NCI-H128 (cell line): ENCODE measurements around the gene RGS9.
A peak's percentile ranks its signal among the peaks of the same experiment; 100 is the strongest.
"Not testable (repeated sequence)": the region's sequence is repeated elsewhere in the genome, so short reads cannot be mapped to it uniquely, and the experiment has no call there.

ENCODE experiments used
- DNase-seq: peaks from one replicate; lab custom pipeline; 2025; ENCODE audit not compliant: unreplicated experiment; lab: John Stamatoyannopoulos, UW

The RGS9 gene

DNA sequence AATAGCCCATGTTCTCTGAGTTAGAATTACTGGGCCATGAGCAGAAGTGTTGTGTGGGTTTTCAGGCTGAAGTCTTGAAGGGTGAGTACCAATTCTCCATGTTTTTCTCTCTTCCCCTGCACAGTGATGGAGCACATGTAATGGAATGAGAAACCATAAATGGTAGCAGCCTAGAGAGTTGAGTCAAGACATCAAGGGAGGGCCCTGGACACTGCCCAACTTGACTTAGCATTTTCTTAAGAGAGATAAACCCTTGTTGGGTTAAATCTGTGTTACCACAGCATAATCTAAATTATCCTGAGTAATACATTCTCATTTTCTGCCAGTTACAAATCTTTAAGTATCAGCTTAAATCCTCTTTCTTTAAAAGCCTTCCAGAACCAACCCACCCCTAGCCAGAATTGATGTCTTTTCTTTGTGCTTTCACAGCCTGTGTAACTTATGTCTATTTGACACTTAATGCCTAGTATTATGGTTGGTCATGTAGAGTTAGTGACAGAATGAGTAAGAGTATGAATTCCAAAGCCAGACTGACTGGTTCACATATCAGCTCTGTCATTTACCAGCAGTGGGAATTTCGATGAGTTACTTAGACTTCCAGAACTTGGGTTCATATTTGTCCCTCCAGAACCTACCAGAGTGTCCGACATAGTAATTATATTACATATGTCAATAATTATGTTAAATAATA lies 27.0 kb upstream of the RGS9 start:
- no peak for DNase-seq

DNA sequence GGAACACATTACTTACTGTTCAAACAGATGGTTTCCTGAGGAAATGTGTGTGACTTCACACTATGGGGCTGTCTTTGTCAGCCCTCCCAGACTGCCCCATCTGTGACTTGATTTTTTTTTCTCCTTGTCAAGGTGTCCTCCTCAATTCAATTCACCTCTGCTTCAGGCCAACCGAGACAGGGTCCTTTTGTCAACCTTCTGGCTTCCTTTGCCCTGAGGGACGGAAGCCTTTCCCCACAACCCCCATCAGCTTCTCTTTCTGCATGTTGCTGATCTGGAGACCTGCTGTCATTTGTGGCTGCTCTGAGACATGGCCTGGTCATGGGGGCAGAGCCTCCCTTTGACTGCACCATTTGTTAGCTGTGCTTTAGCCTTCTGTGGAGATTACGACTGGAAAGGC lies 21.3 kb upstream of the RGS9 start:
- no peak for DNase-seq

DNA sequence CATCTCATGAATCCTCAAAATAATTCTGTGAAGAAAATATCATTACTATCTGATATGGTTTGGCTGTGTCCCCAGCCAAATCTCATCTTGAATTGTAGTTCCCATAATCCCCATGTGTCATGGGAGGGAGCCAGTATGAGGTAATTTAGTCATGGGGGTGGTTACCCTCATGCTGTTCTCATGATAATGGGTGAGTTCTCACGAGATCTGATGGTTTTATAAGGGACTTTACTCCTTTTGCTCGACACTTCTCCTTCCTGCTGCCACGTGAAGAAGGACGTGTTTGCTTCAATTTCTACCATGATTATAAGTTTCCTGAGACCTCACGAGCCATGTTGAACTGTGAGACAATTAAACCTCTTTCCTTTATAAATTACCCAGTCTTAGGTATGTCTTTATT lies 20.7 kb upstream of the RGS9 start:
- DNase-seq, result not testable (repeated sequence)

DNA sequence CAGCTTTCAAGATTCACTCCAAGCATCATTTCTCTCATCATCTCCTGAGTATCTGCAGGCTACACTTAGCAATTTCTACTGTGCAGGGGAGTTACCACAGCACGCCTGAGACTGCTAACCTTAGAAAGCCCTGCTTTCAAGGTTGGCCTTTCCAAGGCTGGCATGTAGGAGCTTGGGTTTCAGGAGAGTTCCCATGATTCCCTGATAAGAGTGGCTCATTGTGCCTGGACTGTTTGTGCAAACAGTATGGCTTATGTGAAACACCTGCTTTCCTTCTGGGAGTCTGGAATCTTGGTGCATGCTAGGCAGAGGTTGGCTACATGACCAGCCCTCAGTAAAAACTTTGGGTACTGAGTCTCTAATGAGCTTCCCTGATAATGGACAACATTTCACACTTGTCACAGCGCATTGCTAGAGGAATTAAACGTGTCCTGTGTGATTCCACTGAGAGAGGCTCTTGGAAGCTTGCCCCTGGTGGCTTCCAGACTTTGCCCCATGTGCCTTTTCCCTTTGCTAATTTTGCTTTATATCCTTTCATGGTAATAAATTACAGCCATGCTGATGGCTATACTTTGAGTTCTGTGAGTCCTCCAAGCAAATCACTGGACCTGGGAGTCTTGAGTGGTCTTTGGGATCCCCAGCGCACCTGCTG lies 19.7 kb upstream of the RGS9 start:
- no peak for DNase-seq

DNA sequence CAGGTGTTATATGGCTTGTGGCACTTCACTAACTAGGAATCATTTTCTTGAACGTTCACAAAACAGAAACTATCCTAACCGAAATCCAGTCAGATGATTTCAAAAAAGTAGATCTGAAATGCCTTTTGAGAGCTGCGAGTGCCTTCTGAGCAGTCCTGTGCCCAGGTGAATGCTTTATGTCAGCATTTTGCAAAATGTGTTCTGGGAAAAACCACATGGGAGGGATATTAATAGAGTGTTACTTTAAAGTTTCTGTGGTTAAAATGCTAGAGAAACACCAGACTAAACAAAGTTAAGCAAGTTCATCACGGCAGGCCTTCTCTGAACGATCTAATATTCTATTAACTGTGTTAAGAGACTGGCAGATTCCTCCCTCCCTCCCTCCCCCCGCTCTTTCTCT lies 15.8 kb upstream of the RGS9 start:
- no peak for DNase-seq

DNA sequence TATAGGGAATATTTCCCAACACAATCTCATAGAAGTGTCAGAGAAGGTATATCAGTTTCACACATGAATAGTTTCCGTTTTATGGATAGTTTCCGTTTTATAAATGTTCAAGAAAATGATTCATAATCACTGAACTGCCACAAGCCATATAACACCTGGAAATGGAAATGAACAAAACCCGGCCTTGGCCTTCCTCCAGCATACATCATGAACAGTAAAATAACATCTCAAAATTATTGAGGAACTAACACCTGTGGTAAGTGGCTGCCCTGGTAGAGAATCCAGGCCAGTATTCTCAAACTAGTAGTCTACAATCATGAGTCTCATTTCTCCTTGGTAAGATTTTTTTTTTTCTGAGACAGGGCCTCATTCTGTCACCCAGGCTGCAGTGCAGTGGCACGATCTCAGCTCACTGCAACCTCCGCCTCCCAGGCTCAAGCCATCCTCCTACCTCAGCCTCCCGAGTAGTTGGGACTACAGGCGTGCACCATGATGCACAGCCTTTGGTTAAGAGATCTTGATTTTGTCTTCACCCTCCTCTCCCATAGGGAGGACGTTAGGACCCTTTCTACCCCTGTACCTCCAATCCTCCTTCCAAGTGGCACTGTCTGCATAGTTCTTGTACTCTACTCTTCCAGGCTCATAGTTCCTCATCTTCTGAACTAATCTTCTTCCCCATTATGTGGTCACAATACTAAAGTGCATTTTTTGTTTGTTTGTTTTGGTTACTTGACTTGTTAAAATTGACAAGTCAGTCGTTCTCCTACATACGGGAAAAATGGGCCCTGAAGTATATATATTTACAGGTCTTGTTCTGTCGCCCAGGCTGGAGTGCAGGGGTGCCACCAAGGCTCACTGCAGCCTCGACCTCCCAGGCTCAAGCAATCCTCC lies 15.0 kb upstream of the RGS9 start:
- no peak for DNase-seq

DNA sequence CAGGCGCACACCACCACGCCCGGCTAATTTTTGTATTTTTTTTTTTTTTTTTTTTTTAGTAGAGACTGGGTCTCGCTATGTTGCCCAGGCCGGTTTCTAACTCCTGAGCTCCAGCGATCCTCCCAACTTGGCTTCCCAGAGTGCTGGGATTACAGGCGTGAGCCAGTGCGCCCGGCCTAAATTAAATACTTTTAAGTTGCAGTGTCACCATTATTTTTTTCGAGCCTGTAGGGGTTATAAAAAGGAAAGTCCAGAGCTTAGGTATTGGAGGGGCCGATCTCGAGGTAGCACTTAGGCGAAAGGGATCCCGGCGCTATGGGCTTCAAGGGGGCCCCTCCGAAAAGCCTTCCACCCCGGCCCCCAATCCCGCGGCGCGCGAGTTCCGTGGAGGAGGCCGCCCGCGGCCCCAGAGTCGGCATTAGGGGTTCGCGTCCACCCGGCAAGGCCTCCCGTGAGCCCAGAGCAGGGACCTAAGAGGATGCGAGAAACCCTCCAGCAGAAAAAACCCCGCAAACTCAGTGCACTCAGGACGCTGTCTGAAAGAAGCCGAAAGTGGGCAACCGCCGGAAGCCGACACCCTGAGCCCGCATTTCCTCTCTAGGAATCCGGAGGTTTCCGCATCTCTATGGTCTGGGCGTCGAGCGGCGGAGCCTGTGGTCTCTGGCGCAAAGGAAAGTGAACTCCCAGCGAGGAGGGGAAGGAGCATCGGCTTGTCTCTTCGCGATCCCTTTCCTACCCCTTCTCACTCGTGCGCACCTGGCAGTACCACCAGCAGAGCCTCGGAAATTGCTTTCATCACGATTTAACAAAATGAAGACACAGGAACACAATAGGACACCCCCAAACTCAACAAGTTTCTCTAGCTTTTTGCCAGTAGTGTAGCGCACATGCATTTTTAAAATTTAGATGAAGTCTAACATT lies 14.1 kb upstream of the RGS9 start:
- peak; percentile 68 for DNase-seq

DNA sequence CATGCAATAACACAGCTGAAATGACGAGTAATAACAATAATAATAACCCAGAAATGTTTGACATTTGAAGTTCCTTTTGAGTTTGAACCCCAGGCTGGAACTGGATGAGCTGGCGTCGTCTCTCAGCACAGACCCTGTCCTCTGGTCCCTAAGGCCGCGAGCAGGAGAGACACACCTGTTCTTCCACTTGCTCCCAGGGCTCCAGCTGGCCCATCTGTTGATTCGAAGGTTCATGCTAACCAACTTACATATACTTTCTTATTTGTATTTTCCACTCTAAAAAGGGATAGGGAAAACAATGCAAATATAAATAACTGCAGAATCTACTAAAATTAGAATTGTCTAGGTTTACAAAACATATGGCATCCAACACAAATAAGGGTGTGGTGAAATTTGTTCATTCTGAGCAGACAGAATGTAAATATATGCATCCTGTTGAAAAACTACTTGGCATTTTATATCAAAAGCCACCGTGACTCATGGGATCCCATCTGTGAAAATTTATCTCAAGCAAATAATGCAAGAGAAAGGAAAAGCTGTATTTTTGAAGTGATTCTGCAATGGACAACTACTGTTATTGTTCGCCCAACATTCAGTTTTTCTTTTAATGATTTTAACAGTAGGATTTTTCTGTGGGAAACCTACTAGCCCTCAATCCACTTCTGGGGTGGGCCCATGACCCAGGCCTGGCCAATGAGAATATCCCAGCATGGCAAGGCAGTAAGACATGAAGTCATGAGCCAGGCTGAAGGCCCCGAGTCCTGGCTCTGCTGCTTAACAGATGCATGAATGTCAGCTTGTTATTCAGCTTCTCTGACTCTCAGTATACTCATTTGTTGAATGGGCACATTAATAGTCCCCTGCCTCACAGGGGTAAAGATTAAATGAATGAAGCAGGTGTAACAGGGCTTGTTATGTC lies 13.2 kb upstream of the RGS9 start:
- DNase-seq, result no peak

DNA sequence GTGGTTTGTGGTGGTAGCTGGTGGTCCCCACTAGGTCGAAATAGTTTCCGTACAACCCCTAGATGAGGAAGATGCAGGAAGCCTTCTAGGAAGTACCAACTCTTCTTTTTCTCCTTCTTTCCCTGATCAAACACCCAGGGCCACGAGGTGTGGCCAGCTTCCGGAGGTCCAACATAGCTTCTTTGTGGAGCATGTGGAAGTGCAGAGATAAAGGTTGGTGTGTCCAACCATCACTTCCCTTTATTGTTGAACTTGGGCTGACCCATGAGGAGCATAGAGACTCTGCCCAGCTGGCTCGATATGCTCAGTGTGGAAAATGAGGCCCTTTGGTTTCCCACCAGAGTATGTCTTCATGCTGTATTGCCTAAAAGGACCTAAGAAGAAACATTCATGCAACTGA lies 6.3 kb upstream of the RGS9 start:
- DNase-seq, result no peak

DNA sequence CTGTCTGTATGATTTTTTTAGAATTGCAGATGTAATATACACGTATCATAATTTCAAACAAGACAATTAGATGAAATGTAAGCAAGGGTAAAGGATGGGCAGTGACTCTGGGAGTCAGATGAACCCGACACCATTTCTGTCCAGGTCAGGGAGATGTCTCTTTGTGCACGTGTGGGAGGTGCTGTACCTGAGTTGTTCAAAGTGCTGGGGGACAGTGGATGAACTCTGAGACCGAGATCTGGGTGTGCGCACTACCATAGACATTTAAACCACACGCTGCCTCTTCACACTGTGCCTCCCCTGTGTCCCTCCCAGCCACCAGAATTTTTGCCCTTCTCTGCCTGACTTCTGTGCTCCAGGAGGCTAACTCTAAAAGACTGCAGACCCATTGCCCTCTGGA lies 5.9 kb upstream of the RGS9 start:
- no peak for DNase-seq

DNA sequence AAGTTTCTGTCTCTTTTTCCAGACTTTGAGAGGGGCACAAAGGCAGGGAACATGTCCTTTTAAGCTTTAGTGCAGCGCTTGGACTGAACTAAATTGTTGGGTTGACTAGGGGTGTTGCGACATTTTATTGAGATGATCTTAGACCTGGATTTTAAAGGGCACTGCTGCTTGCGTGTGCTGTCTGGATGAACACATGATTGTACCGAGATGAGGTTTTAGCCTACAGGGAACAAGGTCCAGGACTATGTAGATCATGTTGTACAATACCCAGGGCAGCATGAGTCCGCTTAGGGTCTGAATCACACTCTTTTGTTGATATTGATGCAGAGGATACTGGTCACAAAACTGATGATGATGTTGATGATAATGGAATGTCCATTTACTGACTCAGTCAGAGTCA lies 5.2 kb upstream of the RGS9 start:
- no peak for DNase-seq

DNA sequence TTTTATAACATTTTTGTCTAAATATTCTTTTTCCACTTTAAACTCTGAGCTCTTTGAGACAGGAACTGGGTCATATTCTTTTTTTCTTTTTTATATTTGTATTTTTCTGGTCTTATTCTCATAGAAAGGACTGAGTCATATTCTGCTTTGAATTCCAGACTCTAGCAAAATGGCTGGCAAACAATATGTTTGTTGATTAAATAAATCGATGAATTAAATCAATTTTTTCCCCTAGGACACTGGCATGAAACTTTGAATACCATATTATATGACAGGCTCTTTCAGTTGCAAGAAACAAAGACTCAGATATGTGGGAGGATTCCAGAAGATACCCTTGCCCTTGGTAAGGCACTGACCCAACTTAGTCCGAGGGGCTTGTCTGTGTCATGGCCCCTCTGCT lies 3.1 kb upstream of the RGS9 start:
- no peak for DNase-seq

DNA sequence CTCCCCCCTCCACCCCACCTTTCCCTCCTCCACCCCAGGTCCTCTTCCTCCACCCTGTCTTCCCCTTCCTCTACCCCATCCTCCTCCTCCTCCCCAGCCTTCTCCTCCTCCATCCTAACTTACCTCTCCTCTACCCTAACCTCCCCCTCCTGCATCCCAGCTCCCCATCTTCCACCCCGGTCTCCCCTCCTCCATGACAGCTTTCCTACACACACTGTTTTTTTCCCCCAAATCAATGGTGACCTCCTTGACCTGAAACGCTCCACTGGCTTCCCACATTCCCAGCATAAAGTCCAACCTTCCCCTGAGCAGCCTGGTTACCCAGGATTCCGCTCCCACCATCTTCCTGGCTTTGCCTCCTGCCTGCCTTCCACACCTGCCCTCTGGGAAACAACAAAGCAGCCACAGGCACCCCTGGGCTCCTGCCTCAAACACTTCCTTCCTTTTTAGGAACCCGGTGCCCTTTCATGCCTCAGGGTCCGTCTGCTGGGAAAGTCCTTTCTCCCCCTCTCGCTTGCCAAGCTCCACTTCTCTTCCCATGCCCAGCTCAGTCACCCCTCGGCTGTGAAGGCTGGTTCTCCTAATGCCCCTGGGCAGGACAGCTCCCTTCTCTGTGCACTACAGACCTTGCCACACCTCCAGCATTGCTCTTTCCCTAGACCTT lies 2.1 kb downstream of the RGS9 start:
- no peak for DNase-seq

DNA sequence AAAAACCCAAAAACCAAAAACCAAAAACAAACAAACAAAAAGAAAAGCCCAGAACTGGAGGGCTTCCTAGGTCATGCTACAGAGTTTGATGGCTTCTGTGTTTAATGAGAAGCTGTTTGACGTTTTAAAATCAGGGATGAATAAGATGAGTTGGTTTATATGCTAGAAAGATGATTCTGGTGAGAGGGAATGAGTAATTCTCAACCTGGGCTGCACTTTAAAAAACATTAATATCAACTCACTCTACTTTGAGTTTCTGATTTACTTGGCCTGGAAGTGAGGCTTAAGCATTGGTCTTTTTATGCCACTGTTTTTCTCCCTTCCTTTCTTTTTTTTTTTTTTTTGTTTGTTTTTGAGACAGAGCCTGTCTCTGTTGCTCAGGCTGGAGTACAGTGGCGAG lies 5.1 kb downstream of the RGS9 start:
- DNase-seq, result no peak

DNA sequence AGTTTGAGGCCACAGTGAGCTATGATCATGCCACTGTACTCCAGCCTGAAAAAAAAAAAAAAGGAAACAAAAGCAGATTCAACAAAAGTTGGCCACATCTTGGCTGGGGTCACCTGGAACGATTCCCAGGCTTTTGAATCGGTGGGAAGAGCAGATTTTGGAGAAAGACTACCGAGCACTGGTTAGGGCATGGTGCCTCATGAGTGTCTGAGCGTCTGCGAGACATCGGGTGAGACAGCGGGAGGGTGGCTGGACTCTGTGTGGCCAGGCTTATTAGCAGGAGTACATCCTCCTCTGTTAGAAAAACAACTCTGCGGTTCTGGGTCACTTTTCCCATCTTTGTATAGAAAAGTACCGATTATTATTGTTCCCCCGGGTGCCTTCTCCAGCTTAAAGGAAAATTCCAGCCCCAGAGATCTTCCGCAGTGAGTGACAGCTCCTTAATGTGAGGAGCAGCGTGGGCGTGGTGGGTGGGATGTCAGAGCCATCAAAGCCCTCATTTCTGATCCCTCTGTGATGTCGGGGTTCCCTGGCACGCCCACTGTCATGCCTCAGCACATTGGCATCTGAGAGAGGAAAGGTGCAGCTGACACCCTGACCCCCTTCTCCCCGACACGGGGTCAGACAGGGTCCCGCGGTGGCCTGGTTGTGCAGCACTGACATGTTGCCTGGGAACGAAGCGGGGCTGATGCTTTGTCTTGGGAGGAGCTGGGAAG lies 6.9 kb downstream of the RGS9 start:
- no peak for DNase-seq

DNA sequence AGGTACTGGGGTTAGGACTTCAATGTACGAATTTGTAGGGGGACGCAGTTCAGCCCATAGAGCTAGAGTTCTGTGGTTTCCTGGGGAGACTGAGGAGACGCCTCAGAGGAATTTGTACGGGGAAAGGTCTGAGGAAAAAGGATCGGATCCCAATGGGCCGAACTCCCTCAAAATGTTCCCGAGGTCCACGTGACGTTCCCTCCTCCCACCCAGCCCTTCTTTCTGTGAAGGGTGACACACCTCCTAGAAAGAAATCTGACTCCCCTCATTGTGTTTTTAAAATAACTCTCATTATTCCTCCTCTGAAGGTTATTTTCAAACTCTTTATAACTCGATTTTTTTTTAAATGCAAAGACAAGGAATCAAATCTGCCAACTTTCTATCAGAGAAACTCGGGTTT lies 8.6 kb downstream of the RGS9 start:
- no peak for DNase-seq

DNA sequence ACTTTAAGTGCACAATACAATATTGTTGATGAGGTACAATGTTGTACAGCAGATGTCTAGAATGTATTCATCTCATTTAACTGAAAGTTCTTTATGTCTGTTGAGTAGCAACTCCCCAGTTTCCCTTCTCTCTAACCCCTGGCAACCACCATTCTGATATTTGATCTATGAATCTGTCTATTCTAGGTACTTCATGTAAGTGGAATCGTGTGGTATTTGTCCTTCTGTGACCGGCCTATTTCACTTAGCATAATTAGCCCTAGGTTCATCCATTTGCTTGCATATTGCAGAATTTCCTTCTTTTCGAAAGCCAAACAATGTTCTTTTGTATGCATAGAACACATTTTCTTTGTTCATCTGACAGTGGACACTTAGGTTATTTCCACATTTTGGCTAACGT lies 10.8 kb downstream of the RGS9 start:
- no peak for DNase-seq

DNA sequence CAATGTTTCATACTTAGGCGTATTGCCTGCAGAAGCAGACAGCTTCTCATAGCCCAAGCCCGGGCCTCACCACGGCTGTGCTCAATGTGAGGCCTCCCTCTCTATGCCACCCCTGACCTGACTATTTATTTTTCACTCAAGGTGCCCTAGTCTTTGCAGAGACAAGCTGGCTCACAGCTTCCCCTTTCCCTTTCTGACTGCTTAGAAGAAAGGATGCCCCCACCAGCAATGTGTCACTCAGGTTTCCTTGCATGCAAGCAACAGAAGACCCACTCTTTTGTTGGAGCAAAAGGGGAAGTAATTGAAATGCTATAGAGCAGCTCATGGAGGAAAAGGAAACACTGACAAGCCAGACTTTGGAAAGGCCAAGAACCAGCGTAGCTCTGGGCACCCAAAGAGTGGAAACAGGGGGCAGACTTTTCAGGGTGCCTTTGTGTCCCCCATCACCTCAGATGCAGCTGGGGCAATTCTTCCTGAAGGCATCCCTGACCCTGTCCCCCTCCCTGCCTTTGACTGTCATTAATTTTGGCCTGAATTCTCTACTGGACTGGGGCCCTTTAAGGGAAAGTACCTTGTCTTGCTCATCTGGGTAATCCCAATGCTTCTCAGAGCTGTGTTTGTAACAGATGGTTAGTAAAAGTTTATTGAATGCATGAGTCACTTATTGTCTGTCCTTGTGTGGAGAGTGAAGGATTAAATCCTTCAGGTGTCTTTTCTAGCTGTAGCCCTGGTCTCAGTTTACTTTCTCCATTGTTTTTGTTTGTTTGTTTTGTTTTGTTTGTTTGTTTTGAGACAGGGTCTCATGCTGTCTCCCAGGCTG lies 17.8 kb downstream of the RGS9 start:
- DNase-seq, result no peak
